IMR-90 (cell line): ENCODE data around the gene SLC7A4. TPM values are rescaled to one million over a fixed set of nuclear protein-coding genes. Genes with fewer than 3 reads are reported as not detected.
"Not testable (repeated sequence)": the region's sequence is repeated elsewhere in the genome, so short reads cannot be mapped to it uniquely, and the experiment has no call there.

ENCODE experiments used
- ATAC-seq: fragments of 200-7000 bp; cut with Tn5 transposase; 2 replicates; pipeline ENCODE4 v1.9.1; 2020; ENCODE audit warnings: low read depth, mild to moderate bottlenecking, moderate library complexity
- BruUV-seq: library from RNA; stranded (reverse); fragments of 400-500 nt; replicated peaks from 2 replicates; lab custom pipeline; 2021; lab: Mats Ljungman, UMichigan
- CTCF ChIA-PET: fragments of 300-600 bp; formaldehyde crosslinking; extraction: SDS; loops from one replicate; lab custom pipeline; 2021; ENCODE audit warnings: antibody characterized with exemption; lab: Yijun Ruan, JAX
- POLR2A ChIA-PET: fragments of 300-600 bp; sonication (Branson Sonifier 250); formaldehyde crosslinking; loops from one replicate; lab custom pipeline; 2022; ENCODE audit warnings: antibody characterized with exemption; ENCODE audit not compliant: unreplicated experiment; lab: Charles Lee
- DNase-seq: peaks from one replicate; pipeline ENCODE4 v3.0.0; 2013
- H2AFZ ChIP-seq: replicated peaks from 2 replicates; pipeline ENCODE3; 2013; ENCODE audit warnings: low read length, mild to moderate bottlenecking; ENCODE audit not compliant: poor library complexity
- H2AK5ac ChIP-seq: 2 replicates; pipeline ENCODE4 v1.6.1; 2013; ENCODE audit warnings: low read depth, low read length, inconsistent platforms
- H2AK9ac ChIP-seq: replicated peaks from 2 replicates; pipeline ENCODE3; 2013; ENCODE audit warnings: mild to moderate bottlenecking, low read depth, low read length, moderate library complexity; ENCODE audit not compliant: poor library complexity
- H2BK120ac ChIP-seq: 2 replicates; pipeline ENCODE4 v1.6.1; 2013; ENCODE audit warnings: low read depth, low read length, inconsistent platforms
- H2BK15ac ChIP-seq: 3 replicates; pipeline ENCODE4 v1.6.1; 2013; ENCODE audit warnings: low read depth, low read length, inconsistent platforms
- H2BK20ac ChIP-seq: 2 replicates; pipeline ENCODE4 v1.6.1; 2013; ENCODE audit warnings: low read depth, mild to moderate bottlenecking, inconsistent platforms, low read length, moderate library complexity
- H2BK5ac ChIP-seq: 2 replicates; pipeline ENCODE4 v1.6.1; 2013; ENCODE audit warnings: mild to moderate bottlenecking, low read depth, low read length, inconsistent platforms; ENCODE audit not compliant: poor library complexity, severe bottlenecking
- H3K14ac ChIP-seq: replicated peaks from 2 replicates; pipeline ENCODE4 v1.6.1; 2013; ENCODE audit warnings: low read depth, low read length, inconsistent platforms
- H3K18ac ChIP-seq: 2 replicates; pipeline ENCODE4 v1.6.1; 2013; ENCODE audit warnings: low read depth, low read length, control low read depth
- H3K23ac ChIP-seq: 2 replicates; pipeline ENCODE4 v1.6.1; 2013; ENCODE audit warnings: low read depth, low read length, inconsistent platforms
- H3K27ac ChIP-seq: 2 replicates; pipeline ENCODE4 v1.5.1; 2013; ENCODE audit warnings: mild to moderate bottlenecking, control low read depth, low read length; ENCODE audit not compliant: insufficient read depth
- H3K27me3 ChIP-seq: 2 replicates; pipeline ENCODE4 v1.6.1; 2013; ENCODE audit warnings: low read length; ENCODE audit not compliant: control insufficient read depth, insufficient read depth
- H3K36me3 ChIP-seq: 2 replicates; pipeline ENCODE4 v1.6.1; 2013; ENCODE audit warnings: low read length, mixed read lengths; ENCODE audit not compliant: control insufficient read depth, insufficient read depth
- H3K4ac ChIP-seq: 2 replicates; pipeline ENCODE4 v1.6.1; 2013; ENCODE audit warnings: low read depth, low read length, inconsistent platforms
- H3K4me1 ChIP-seq: 2 replicates; pipeline ENCODE4 v1.6.1; 2013; ENCODE audit warnings: low read length, mixed read lengths; ENCODE audit not compliant: control insufficient read depth, insufficient read depth
- H3K4me2 ChIP-seq: 2 replicates; pipeline ENCODE4 v1.6.1; 2013; ENCODE audit warnings: low read depth, mild to moderate bottlenecking, control low read depth, low read length, moderate library complexity
- H3K4me3 ChIP-seq: 2 replicates; pipeline ENCODE4 v1.5.1; 2013; ENCODE audit warnings: low read depth, mild to moderate bottlenecking, control low read depth, low read length, moderate library complexity; ENCODE audit not compliant: insufficient read depth
- H3K56ac ChIP-seq: 2 replicates; pipeline ENCODE4 v1.6.1; 2013; ENCODE audit warnings: low read length, inconsistent platforms; ENCODE audit not compliant: insufficient read depth; ENCODE audit errors: extremely low read depth
- H3K79me1 ChIP-seq, 2 experiments: 2 replicates each; pipeline ENCODE4 v1.6.1; 2013; ENCODE audit warnings: low read length in 2 of 2, inconsistent platforms in 1 of 2, low read depth in 1 of 2
- H3K9ac ChIP-seq: 2 replicates; pipeline ENCODE4 v1.6.1; 2013; ENCODE audit warnings: low read depth, low read length, control low read depth
- H3K9me1 ChIP-seq: 2 replicates; pipeline ENCODE4 v1.6.1; 2013; ENCODE audit warnings: low read length, inconsistent platforms; ENCODE audit not compliant: insufficient read depth
- H3K9me3 ChIP-seq: 2 replicates; pipeline ENCODE4 v1.6.1; 2013; ENCODE audit warnings: low read length; ENCODE audit not compliant: control insufficient read depth, insufficient read depth
- H4K20me1 ChIP-seq: 2 replicates; pipeline ENCODE4 v1.6.1; 2013; ENCODE audit warnings: low read length, inconsistent platforms; ENCODE audit not compliant: insufficient read depth
- H4K5ac ChIP-seq: 2 replicates; pipeline ENCODE4 v1.6.1; 2013; ENCODE audit warnings: mild to moderate bottlenecking, low read depth, low read length, control low read depth
- H4K8ac ChIP-seq, 2 experiments: 2 replicates each; pipeline ENCODE4 v1.6.1; 2013; ENCODE audit warnings: low read depth in 2 of 2, low read length in 2 of 2, control low read depth in 1 of 2, inconsistent platforms in 1 of 2
- H4K91ac ChIP-seq: 2 replicates; pipeline ENCODE4 v1.6.1; 2013; ENCODE audit warnings: low read depth, low read length, inconsistent platforms; ENCODE audit not compliant: insufficient read depth
- WGBS, 2 experiments: methylation state at CpG; one replicate each; pipeline versions ENCODE4 v1.1.5 to v1.1.7; 2013; ENCODE audit warnings: missing lambda C conversion rate in 2 of 2; ENCODE audit not compliant: insufficient read length in 1 of 2; ENCODE audit errors: extremely low coverage in 2 of 2; 5-methylcytosine and 5-hydroxymethylcytosine counted together
- dilution Hi-C: fragments of 300-500 bp; cut with HindIII; formaldehyde crosslinking; loops from one replicate; pipeline ENCODE4 v1.14.3; 2018; ENCODE audit warnings: low sequenced_read_pairs; ENCODE audit not compliant: unreplicated experiment
- in situ Hi-C: fragments of 300-500 bp; cut with MboI; formaldehyde crosslinking; loops from 3 replicates; pipeline ENCODE4 v1.14.3; 2019; ENCODE audit warnings: low sequenced_read_pairs, inconsistent platforms, mixed read lengths
- intact Hi-C: fragments of 100-400 bp; cut with micrococcal nuclease; formaldehyde crosslinking; loops from 2 replicates; pipeline ENCODE4 v1.10.0; 2022
- polyA plus RNA-seq, 3 experiments: library from polyadenylated mRNA; depleted of rRNA; stranded (reverse); fragments of >200 nt; gene quantifications; 2 replicates each; pipeline ENCODE4 v1.2.3, GENCODE V29; 2012; ENCODE audit warnings: low replicate concordance in 1 of 3
- total RNA-seq: library from RNA; depleted of rRNA; stranded (reverse); fragments of >200 nt; gene quantifications from 2 replicates; pipeline ENCODE4 v1.2.3, GENCODE V29; 2012

SLC7A4 gene
- total and polyA plus RNA-seq, 2 of the 4 experiments (the other 2 are of a cell fraction) = 0.03 TPM; not detected in 1

GRCh38 chr22:21071796-21072195 lies 39.4 kb upstream of the SLC7A4 start:
- H4K5ac ChIP-seq, BruUV-seq, dilution Hi-C loops, H3K9me1 ChIP-seq, H2BK120ac ChIP-seq, H3K4me2 ChIP-seq, H3K27ac ChIP-seq, H2BK5ac ChIP-seq, H2AK5ac ChIP-seq, POLR2A ChIA-PET, H4K91ac ChIP-seq, H3K23ac ChIP-seq, H3K9ac ChIP-seq, H3K14ac ChIP-seq, intact Hi-C loops, H3K4ac ChIP-seq, H3K79me1 ChIP-seq, H2BK15ac ChIP-seq, in situ Hi-C loops, H3K4me3 ChIP-seq, H4K20me1 ChIP-seq, H2AK9ac ChIP-seq, DNase-seq, H3K18ac ChIP-seq, H4K8ac ChIP-seq, H2AFZ ChIP-seq, H3K56ac ChIP-seq, CTCF ChIA-PET, H3K4me1 ChIP-seq, H2BK20ac ChIP-seq, ATAC-seq, H3K36me3 ChIP-seq: not testable (repeated sequence)
- WGBS, 2 experiments = 80% methylated on average over 2 of the region's 8 CpGs; no CpG with 5 or more reads in 1 of the 2 experiments
- peaks cover 17% of the 10 kb centered on the region; the same call in 1 of the 2 replicates for H3K27me3 ChIP-seq
- peaks cover 10% of the 10 kb centered on the region; the same call in 1 of the 2 replicates for H3K9me3 ChIP-seq
